Kidney (tissue), 14 donors: ENCODE results near the gene ITGA7. TPM values are rescaled to one million over a fixed set of nuclear protein-coding genes. Genes with fewer than 3 reads are reported as not detected.
A peak's percentile ranks its signal among the peaks of the same experiment; 100 is the strongest.

ENCODE experiments used
- DNase-seq, 5 donors: peaks; one replicate each; pipeline ENCODE4 v3.0.0-alpha.2; 2013 to 2020
- FAIRE-seq: peaks from 2 replicates; lab custom pipeline; 2012; peaks lifted over from hg19 to GRCh38; lab: Jason Lieb, UNC
- H3K27ac ChIP-seq, 2 donors: one replicate each; pipeline ENCODE4 v1.7.0; 2013; ENCODE audit warnings: low read depth in 2 of 2, low read length in 2 of 2, inconsistent platforms in 1 of 2
- H3K27me3 ChIP-seq: one replicate; pipeline ENCODE4 v1.7.1; 2013; ENCODE audit warnings: low read length, inconsistent platforms; ENCODE audit not compliant: control insufficient read depth, insufficient read depth
- H3K36me3 ChIP-seq, 3 donors: one replicate each; pipeline versions ENCODE4 v1.7.0 to v1.7.1; 2013; ENCODE audit warnings: low read length in 3 of 3, control low read depth in 1 of 3, inconsistent platforms in 1 of 3; ENCODE audit not compliant: insufficient read depth in 3 of 3, control insufficient read depth in 2 of 3
- H3K4me1 ChIP-seq, 3 donors: one replicate each; pipeline versions ENCODE4 v1.7.0 to v1.7.1; 2013; ENCODE audit warnings: low read length in 3 of 3, inconsistent platforms in 1 of 3, low read depth in 1 of 3; ENCODE audit not compliant: control insufficient read depth in 2 of 3, insufficient read depth in 2 of 3
- H3K4me3 ChIP-seq, 3 donors: one replicate each; pipeline versions ENCODE4 v1.7.0 to v1.8.1; 2013; ENCODE audit warnings: low read length in 3 of 3, control low read depth in 1 of 3, inconsistent platforms in 1 of 3
- H3K9ac ChIP-seq, 3 donors: one replicate each; pipeline versions ENCODE4 v1.7.0 to v1.7.1; 2013; ENCODE audit warnings: low read length in 3 of 3, control low read depth in 1 of 3, inconsistent platforms in 1 of 3
- H3K9me3 ChIP-seq, 3 donors: one replicate each; pipeline versions ENCODE4 v1.7.0 to v1.7.1; 2013; ENCODE audit warnings: low read length in 3 of 3, control low read depth in 1 of 3, inconsistent platforms in 1 of 3; ENCODE audit not compliant: control insufficient read depth in 2 of 3, insufficient read depth in 1 of 3
- CTCF ChIP-seq: IDR thresholded peaks from 3 replicates; pipeline ENCODE4 v1.5.1; 2012; ENCODE audit warnings: mild to moderate bottlenecking, moderate library complexity, borderline replicate concordance; ENCODE audit not compliant: insufficient read depth; ENCODE audit errors: extremely low read depth
- intact Hi-C: fragments of 100-400 bp; cut with DNase I; formaldehyde crosslinking; loops from one replicate; pipeline ENCODE4 v1.11.1; 2022
- polyA plus RNA-seq: library from polyadenylated mRNA; stranded (reverse); fragments of 350-450 nt; fragmentation: Illumina TruSeq; extraction: RNeasy Lipid Tissue Mini Kit (QIAGEN cat#74804); gene quantifications from one replicate; pipeline ENCODE4 v1.2.3, GENCODE V29; 2014; ENCODE audit warnings: low read depth, low replicate concordance; ENCODE audit not compliant: insufficient read depth
- total RNA-seq: library from RNA; stranded (reverse); fragmentation: NEBNext Ultra II Directional; extraction: Animal tissue kit (Norgen Biotek cat#: 25700); gene quantifications from one replicate; pipeline ENCODE4 v1.2.1, GENCODE V29; 2021
- donor health status: control.
- donor health status: control.
- donor health status: control.
- donor health status: control.
- donor health status: control.
- donor health status: DM: yes; HTN: yes; CAD: no.
- donor health status: Normal renal cell carcinoma (clear cell type).

ITGA7 gene
- total and polyA plus RNA-seq, 2 donors from 2014 or later = 26.2 to 66.3 TPM

GRCh38 chr12:55693323-55694187 lies 14.1 kb downstream of the ITGA7 start:
- Histone ChIP-seq H3K36me3 (no peaks in the 10 kb centered on the region), H3K27ac (no peak overlapping the region), H3K9ac (no peak overlapping the region), H3K4me3 (no peak overlapping the region), H3K4me1 (no peaks in the 10 kb centered on the region), H3K27me3 (no peaks in the 10 kb centered on the region), H3K9me3 (no peaks in the 10 kb centered on the region)
- no peak for TF ChIP-seq CTCF
- peak in 1 of 5 donors; percentile 22 for DNase-seq
- no peak for FAIRE-seq
- intact Hi-C loops = no loop called here

- Histone ChIP-seq H3K9ac (no peak overlapping the region), H3K9me3 (no peaks in the 10 kb centered on the region), H3K27me3 (no peaks in the 10 kb centered on the region), H3K4me1 (no peaks in the 10 kb centered on the region), H3K27ac (no peak overlapping the region), H3K36me3 (no peaks in the 10 kb centered on the region), H3K4me3 (no peak overlapping the region)
- TF ChIP-seq CTCF = no peak
- no peak for FAIRE-seq
- DNase-seq = peak in 1 of 5 donors; percentile 21
- intact Hi-C loops = no loop called here
Measured at GRCh38 chr12:55692631-55693322, 14.9 kb downstream of the ITGA7 start.

GRCh38 chr12:55688716-55689655 lies 18.7 kb downstream of the ITGA7 start:
- Histone ChIP-seq H3K27ac (no peak overlapping the region), H3K36me3 (no peaks in the 10 kb centered on the region), H3K9me3 (no peaks in the 10 kb centered on the region), H3K4me3 (no peak overlapping the region), H3K27me3 (no peaks in the 10 kb centered on the region), H3K9ac (no peak overlapping the region), H3K4me1 (no peaks in the 10 kb centered on the region)
- FAIRE-seq = no peak
- intact Hi-C loops = no loop called here
- peak in 1 of 5 donors; percentile 54 for DNase-seq
- TF ChIP-seq CTCF = no peak
